Nephron progenitor cell (in vitro differentiated cells): ENCODE measurements around the gene MSL2.
A peak's percentile ranks its signal among the peaks of the same experiment; 100 is the strongest.

Experiments
- DNase-seq: peaks from one replicate; pipeline ENCODE4 v3.0.0; 2021
- H3K27ac Mint-ChIP-seq: 2 replicates; pipeline ENCODE4 v1.8.0; 2021; ENCODE audit warnings: mild to moderate bottlenecking, moderate library complexity, mixed read lengths
- H3K27me3 Mint-ChIP-seq: 2 replicates; pipeline ENCODE4 v1.8.0; 2021; ENCODE audit warnings: mild to moderate bottlenecking, low read depth, mixed read lengths; ENCODE audit not compliant: poor library complexity
- H3K36me3 Mint-ChIP-seq: 2 replicates; pipeline ENCODE4 v1.8.0; 2021; ENCODE audit warnings: low read depth, mixed read lengths
- H3K4me1 Mint-ChIP-seq: 2 replicates; pipeline ENCODE4 v1.8.0; 2021; ENCODE audit warnings: mixed read lengths
- H3K4me3 Mint-ChIP-seq: 2 replicates; pipeline ENCODE4 v1.8.0; 2021; ENCODE audit warnings: mild to moderate bottlenecking, moderate library complexity, mixed read lengths
- H3K9me3 Mint-ChIP-seq: 2 replicates; pipeline ENCODE4 v1.8.0; 2021; ENCODE audit warnings: mild to moderate bottlenecking, moderate library complexity, mixed read lengths
- TF ChIP-seq, protein P1 (sequence below): fragments of 200-600 bp; sonication (generic); IDR thresholded peaks from 2 replicates; pipeline ENCODE4 v1.5.0; 2021; ENCODE audit warnings: antibody characterized with exemption

MSL2 gene, protein sequence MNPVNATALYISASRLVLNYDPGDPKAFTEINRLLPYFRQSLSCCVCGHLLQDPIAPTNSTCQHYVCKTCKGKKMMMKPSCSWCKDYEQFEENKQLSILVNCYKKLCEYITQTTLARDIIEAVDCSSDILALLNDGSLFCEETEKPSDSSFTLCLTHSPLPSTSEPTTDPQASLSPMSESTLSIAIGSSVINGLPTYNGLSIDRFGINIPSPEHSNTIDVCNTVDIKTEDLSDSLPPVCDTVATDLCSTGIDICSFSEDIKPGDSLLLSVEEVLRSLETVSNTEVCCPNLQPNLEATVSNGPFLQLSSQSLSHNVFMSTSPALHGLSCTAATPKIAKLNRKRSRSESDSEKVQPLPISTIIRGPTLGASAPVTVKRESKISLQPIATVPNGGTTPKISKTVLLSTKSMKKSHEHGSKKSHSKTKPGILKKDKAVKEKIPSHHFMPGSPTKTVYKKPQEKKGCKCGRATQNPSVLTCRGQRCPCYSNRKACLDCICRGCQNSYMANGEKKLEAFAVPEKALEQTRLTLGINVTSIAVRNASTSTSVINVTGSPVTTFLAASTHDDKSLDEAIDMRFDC

DNA sequence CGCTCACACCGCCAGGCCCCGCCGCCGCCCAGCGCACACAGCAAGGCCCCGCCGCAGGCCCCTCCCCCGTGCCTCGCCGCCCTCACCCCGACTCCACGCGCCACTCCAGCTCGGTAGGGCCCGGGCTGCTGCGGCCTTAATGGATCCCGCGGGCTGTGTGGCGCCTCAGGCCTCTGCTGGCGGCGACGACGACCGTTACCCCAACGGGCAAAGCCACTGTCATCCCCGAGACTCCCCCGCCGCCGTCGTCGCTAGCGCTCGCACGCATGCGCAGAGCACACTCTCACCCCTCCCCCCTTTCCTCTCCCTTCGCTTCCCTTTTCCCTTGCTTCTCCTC, at the start of gene MSL2:
TSS of gene MSL2 (minus strand) at position 272 of the 337 bp plus-strand sequence. CDS start 1,222 bp downstream, outside the sequence.
- H3K9me3 Mint-ChIP-seq = peaks cover 24% of the 10 kb centered on the region
- peak within 1 kb of the TSS; percentile 100 for H3K27ac Mint-ChIP-seq
- peaks cover 2% of the 10 kb centered on the region for H3K27me3 Mint-ChIP-seq
- H3K4me3 Mint-ChIP-seq = peak within 1 kb of the TSS; percentile 98
- H3K4me1 Mint-ChIP-seq = peaks cover 42% of the 10 kb centered on the region
- TF ChIP-seq, protein P1, sequence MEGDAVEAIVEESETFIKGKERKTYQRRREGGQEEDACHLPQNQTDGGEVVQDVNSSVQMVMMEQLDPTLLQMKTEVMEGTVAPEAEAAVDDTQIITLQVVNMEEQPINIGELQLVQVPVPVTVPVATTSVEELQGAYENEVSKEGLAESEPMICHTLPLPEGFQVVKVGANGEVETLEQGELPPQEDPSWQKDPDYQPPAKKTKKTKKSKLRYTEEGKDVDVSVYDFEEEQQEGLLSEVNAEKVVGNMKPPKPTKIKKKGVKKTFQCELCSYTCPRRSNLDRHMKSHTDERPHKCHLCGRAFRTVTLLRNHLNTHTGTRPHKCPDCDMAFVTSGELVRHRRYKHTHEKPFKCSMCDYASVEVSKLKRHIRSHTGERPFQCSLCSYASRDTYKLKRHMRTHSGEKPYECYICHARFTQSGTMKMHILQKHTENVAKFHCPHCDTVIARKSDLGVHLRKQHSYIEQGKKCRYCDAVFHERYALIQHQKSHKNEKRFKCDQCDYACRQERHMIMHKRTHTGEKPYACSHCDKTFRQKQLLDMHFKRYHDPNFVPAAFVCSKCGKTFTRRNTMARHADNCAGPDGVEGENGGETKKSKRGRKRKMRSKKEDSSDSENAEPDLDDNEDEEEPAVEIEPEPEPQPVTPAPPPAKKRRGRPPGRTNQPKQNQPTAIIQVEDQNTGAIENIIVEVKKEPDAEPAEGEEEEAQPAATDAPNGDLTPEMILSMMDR = no peak
- peaks cover 14% of the 10 kb centered on the region for H3K36me3 Mint-ChIP-seq
- DNase-seq = no peak

DNA sequence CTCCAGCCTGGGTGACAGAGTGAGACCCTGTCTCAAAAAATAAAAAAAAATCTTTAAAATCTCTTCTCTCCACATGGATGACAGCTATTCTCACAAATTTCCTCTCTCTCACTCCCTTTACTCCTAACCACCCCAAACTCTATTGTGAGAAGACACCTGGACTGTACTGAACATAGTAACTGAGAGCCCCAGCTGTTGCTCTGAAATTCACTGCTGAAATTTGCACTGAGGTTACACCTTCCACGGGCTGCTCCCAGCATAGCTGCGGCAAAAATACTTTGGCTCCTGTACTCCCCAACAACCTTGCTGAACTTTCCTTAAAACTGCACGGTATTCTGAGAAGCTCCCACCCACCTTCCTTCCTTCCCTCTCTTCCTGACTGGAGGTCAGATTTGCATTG, 49.6 kb upstream of the MSL2 start:
- Mint-ChIP-seq H3K4me1 (peaks cover 12% of the 10 kb centered on the region), H3K36me3 (no peaks in the 10 kb centered on the region), H3K27me3 (peaks cover 11% of the 10 kb centered on the region), H3K27ac (peak overlapping the region; percentile 89), H3K9me3 (no peaks in the 10 kb centered on the region), H3K4me3 (no peak overlapping the region)
- DNase-seq = no peak
- TF ChIP-seq, protein P1 = no peak

DNA sequence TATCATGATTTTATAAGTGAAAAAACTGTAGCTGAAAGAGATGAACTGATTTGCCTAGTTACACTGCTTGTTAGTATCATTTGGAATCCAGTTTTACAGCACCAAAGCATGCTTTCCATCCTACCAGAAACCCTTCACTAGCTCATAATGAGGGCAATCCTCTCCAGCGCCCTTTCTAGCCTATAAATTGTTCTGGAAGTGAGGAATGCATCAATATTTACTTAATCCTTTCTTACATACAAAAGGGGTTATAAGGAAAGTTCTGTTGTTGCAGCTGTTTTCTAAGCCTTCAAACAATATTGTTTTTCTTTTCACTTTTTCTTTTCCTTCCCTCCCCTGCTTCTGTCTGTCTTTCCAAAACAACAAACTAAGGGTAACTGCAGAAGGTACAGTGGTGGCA, 43.0 kb upstream of the MSL2 start:
- Mint-ChIP-seq H3K9me3 (no peaks in the 10 kb centered on the region), H3K4me3 (no peak overlapping the region), H3K27ac (peak overlapping the region; percentile 96), H3K36me3 (no peaks in the 10 kb centered on the region), H3K27me3 (peaks cover 11% of the 10 kb centered on the region), H3K4me1 (peaks cover 32% of the 10 kb centered on the region)
- TF ChIP-seq, protein P1 = no peak
- no peak for DNase-seq

DNA sequence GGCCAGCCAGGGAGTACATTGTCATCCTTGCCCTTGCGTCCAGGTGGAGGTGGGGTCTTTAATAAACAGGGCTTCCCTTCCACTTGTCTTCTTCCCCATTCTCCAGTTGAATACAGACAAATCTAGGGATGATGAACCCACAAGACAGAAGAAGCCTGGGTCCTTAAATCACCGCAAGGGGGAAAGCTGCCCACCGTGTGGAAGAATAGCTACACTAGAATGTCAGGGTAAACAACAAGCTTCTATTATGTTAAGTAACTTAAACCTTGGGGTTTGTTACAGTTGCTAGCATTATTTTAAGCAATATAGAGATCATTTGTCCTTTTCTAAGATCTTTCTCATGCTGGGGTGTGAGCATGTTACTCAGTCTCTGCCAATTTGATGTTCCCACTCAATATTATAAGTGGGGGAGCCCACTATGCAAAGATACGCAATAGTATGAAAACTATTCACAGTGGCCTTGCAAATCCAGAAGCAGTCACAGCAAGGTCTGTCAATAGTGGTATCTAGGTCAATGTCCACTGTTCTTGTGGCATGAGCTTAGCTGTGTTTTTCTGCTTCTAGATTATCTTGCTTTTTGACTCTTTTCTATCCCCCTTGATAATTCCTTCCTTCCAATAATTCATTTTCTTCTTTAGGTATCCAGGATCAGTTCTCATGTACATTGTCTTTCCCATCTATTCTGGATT, 42.0 kb upstream of the MSL2 start:
- DNase-seq = no peak
- TF ChIP-seq, protein P1 = no peak
- Mint-ChIP-seq H3K27me3 (peaks cover 8% of the 10 kb centered on the region), H3K9me3 (no peaks in the 10 kb centered on the region), H3K4me3 (no peak overlapping the region), H3K36me3 (no peaks in the 10 kb centered on the region), H3K27ac (no peak overlapping the region), H3K4me1 (peaks cover 32% of the 10 kb centered on the region)

DNA sequence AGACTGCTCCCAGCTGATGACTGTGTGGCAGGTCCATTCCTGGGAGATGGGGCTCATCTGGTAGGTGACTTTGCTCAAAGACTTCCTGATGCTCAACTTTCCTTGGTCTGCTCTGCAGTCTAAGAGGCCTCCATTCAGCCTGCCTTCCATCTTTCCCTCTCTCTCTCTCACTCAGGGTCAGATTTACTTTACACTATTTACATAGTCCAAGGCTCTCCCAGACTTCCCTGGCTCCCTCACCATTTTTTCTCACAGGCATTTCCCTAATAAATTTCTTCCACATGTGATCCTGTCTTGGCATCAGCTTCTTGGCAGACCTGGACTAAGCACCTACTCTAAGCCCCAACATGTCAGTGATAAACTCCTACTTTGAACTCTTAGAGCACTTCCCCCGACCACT, 41.0 kb upstream of the MSL2 start:
- TF ChIP-seq, protein P1 = no peak
- H3K27me3 Mint-ChIP-seq = peaks cover 8% of the 10 kb centered on the region
- peaks cover 32% of the 10 kb centered on the region for H3K4me1 Mint-ChIP-seq
- H3K27ac Mint-ChIP-seq = no peak overlapping the region
- DNase-seq = no peak
- no peaks in the 10 kb centered on the region for H3K9me3 Mint-ChIP-seq
- H3K36me3 Mint-ChIP-seq = no peaks in the 10 kb centered on the region
- no peak overlapping the region for H3K4me3 Mint-ChIP-seq
